RWPE2 (cell line): ENCODE results near the gene RASGEF1C.

Source experiments
- ATAC-seq: fragments of 200-7000 bp; cut with Tn5 transposase; 3 replicates; pipeline ENCODE4 v1.9.1; 2021; ENCODE audit warnings: low read depth
- DNase-seq: peaks from one replicate; pipeline ENCODE4 v3.0.0-alpha.2; 2020; ENCODE audit warnings: low spot score
- H3K27ac ChIP-seq: fragments of 450-650 bp; 2 replicates; pipeline ENCODE4 v1.5.1; 2017; ENCODE audit warnings: mild to moderate bottlenecking; ENCODE audit not compliant: poor library complexity, severe bottlenecking
- H3K27me3 ChIP-seq: fragments of 250-450 bp; sonication (Bioruptor Pico); 2 replicates; pipeline ENCODE4 v1.5.1; 2021; ENCODE audit warnings: mild to moderate bottlenecking, moderate library complexity; ENCODE audit not compliant: insufficient read depth, poor library complexity, severe bottlenecking
- H3K36me3 ChIP-seq: fragments of 250-450 bp; sonication (Bioruptor Pico); 2 replicates; pipeline ENCODE4 v1.5.1; 2020; ENCODE audit warnings: low read depth, mild to moderate bottlenecking, moderate library complexity
- H3K4me1 ChIP-seq: fragments of 250-450 bp; sonication (Bioruptor Pico); 2 replicates; pipeline ENCODE4 v1.5.1; 2021; ENCODE audit warnings: mild to moderate bottlenecking, moderate library complexity; ENCODE audit not compliant: insufficient read depth, poor library complexity, severe bottlenecking
- H3K4me3 ChIP-seq: fragments of 250-450 bp; sonication (Bioruptor Pico); 2 replicates; pipeline ENCODE4 v1.5.1; 2021; ENCODE audit warnings: mild to moderate bottlenecking, moderate library complexity; ENCODE audit not compliant: severe bottlenecking
- H3K9me3 ChIP-seq: fragments of 250-450 bp; sonication (Bioruptor Pico); 2 replicates; pipeline ENCODE4 v1.5.1; 2021; ENCODE audit warnings: mild to moderate bottlenecking, moderate library complexity; ENCODE audit not compliant: severe bottlenecking
- TF ChIP-seq, protein P1 (sequence below): fragments of 450-650 bp; IDR thresholded peaks from one replicate; pipeline ENCODE4 v1.5.1; 2017; ENCODE audit warnings: mild to moderate bottlenecking, moderate library complexity; ENCODE audit not compliant: poor library complexity, severe bottlenecking

Gene RASGEF1C

DNA sequence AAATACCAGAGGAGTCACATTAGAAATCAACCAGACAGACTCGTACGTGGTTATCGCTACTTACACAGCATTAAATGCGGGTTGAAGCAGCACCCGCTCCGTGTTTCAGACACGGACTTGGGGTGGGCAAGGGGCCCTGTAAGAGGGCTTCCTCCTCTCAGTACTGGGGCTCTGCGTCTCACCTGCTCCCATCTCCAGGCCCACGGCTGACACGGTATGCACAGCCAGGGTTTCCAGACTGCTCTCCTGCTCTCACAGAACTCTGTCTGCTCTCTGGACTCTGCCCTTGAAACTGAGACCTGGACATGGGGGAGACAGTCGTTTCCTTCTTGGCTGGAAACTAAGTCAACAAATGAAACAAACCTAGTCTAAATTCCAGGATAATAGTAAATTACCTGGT is 24.7 kb upstream of the RASGEF1C start:
- TF ChIP-seq, protein P1, sequence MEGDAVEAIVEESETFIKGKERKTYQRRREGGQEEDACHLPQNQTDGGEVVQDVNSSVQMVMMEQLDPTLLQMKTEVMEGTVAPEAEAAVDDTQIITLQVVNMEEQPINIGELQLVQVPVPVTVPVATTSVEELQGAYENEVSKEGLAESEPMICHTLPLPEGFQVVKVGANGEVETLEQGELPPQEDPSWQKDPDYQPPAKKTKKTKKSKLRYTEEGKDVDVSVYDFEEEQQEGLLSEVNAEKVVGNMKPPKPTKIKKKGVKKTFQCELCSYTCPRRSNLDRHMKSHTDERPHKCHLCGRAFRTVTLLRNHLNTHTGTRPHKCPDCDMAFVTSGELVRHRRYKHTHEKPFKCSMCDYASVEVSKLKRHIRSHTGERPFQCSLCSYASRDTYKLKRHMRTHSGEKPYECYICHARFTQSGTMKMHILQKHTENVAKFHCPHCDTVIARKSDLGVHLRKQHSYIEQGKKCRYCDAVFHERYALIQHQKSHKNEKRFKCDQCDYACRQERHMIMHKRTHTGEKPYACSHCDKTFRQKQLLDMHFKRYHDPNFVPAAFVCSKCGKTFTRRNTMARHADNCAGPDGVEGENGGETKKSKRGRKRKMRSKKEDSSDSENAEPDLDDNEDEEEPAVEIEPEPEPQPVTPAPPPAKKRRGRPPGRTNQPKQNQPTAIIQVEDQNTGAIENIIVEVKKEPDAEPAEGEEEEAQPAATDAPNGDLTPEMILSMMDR, result no peak
- Histone ChIP-seq H3K27ac (peak overlapping the region; percentile 15), H3K4me3 (no peak overlapping the region), H3K36me3 (peaks cover 51% of the 10 kb centered on the region), H3K4me1 (peaks cover 5% of the 10 kb centered on the region), H3K27me3 (no peaks in the 10 kb centered on the region), H3K9me3 (no peaks in the 10 kb centered on the region)
- no peak for DNase-seq
- no peak for ATAC-seq

DNA sequence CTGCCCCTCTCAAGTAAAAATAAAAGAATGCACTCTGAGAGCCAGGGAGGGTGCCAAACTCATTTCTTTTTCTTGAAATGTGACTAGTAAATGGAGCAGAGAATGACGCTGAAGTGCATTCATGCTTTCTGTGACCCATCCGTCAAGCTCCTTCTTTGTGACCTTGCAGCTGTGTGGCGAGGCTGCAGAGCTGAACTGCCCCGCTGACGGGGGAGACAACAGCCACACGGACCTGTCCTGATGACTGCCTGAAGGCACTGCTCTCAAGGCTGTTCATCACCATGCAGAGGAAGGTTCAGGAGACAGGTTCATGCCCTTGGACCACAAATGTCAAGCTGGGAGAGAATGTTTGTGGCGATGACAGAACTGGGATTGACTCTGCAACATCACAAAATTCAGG is 21.0 kb upstream of the RASGEF1C start:
- H3K27me3 ChIP-seq, result no peaks in the 10 kb centered on the region
- ATAC-seq, result no peak
- H3K4me1 ChIP-seq, result no peaks in the 10 kb centered on the region
- DNase-seq, result no peak
- H3K27ac ChIP-seq, result no peak overlapping the region
- H3K36me3 ChIP-seq, result peaks cover 18% of the 10 kb centered on the region
- no peaks in the 10 kb centered on the region for H3K9me3 ChIP-seq
- TF ChIP-seq, protein P1, result no peak
- no peak overlapping the region for H3K4me3 ChIP-seq

DNA sequence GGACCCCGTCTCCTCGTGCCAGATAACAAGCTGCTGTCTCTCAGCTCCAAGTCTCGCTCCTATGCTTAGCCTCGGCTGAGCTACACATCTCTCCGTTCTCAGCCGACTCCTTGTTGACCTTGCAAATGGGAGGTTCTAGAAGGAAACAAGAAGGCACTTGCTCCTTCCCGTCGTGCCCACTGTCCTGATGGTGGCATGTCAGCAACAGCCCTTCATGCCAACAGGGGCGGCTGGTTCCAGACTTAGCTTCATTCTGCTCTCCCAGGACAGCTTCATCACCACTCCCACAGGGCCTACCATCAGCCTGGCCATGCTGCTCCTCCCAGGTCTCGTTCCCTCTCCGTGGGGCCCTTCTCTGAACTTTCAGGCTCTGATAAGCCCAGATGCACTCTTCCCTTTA is 13.0 kb upstream of the RASGEF1C start:
- TF ChIP-seq, protein P1, result no peak
- Histone ChIP-seq H3K36me3 (no peaks in the 10 kb centered on the region), H3K4me3 (no peak overlapping the region), H3K27ac (no peak overlapping the region), H3K27me3 (no peaks in the 10 kb centered on the region), H3K4me1 (no peaks in the 10 kb centered on the region), H3K9me3 (peaks cover 5% of the 10 kb centered on the region)
- DNase-seq (no peak), ATAC-seq (no peak)

DNA sequence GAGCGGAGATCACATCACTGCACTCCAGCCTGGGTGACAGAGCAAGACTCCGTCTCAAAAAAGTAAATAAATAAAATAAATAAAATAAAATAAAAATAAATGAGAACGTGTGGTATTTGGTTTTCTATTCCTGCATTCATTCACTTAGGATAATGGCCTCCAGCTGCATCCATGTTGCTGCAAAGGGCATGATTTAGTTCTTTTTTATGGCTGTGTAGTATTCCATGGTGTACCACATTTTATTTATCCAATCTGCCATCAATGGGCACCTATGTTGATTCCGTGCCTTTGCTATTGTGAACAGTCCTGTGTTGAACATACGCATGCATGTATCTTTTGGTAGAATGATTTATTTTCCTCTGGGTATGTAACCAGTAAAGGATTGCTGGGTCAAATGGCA is 8.8 kb upstream of the RASGEF1C start:
- peaks cover 5% of the 10 kb centered on the region for H3K9me3 ChIP-seq
- DNase-seq (no peak), ATAC-seq (no peak)
- no peaks in the 10 kb centered on the region for H3K36me3 ChIP-seq
- no peak overlapping the region for H3K4me3 ChIP-seq
- H3K27me3 ChIP-seq, result no peaks in the 10 kb centered on the region
- no peak overlapping the region for H3K27ac ChIP-seq
- TF ChIP-seq, protein P1, result no peak
- H3K4me1 ChIP-seq, result no peaks in the 10 kb centered on the region

DNA sequence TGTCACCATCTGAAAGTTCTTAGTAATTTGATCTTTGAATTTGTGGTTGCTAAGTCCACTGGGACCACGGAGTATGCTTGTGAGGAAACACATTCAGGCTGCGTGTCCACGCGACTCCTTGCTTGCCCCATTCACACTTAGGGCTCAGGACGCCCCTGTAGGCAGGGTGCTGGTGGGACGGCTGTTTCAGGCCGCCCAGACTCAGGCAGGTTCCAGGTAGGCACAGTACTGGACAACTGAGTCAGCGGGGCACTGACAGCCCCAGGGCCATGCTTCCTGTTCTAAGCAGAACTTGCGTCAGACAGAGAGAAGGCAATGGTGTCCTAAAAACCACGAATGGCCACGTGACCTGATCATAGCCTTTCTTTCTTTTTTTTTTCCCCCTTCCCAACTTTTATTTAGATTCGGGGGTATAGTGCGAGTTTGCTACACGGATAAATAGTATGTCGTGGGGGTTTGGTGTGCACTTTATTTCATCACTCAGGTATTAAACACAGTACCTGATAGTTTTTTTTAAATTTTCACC is 7.7 kb upstream of the RASGEF1C start:
- H3K27ac ChIP-seq, result no peak overlapping the region
- H3K4me1 ChIP-seq, result no peaks in the 10 kb centered on the region
- no peak for ATAC-seq
- TF ChIP-seq, protein P1, result no peak
- no peak overlapping the region for H3K4me3 ChIP-seq
- peaks cover 5% of the 10 kb centered on the region for H3K9me3 ChIP-seq
- H3K27me3 ChIP-seq, result no peaks in the 10 kb centered on the region
- no peaks in the 10 kb centered on the region for H3K36me3 ChIP-seq
- no peak for DNase-seq
